Astrocyte of the spinal cord (primary cell): ENCODE data around the gene LTBP4.
"Not testable (repeated sequence)": the region's sequence is repeated elsewhere in the genome, so short reads cannot be mapped to it uniquely, and the experiment has no call there.

ENCODE experiments used
- DNase-seq: peaks from one replicate; pipeline ENCODE4 v3.0.0; 2011; ENCODE audit warnings: low read depth, low spot score
- H3K4me3 ChIP-seq: 2 replicates; pipeline ENCODE4 v1.5.1; 2011; ENCODE audit warnings: low read depth, mild to moderate bottlenecking, low read length, moderate library complexity
- CTCF ChIP-seq: IDR thresholded peaks from 2 replicates; pipeline ENCODE4 v1.5.1; 2012; ENCODE audit warnings: low read depth, mild to moderate bottlenecking, low read length, inconsistent platforms
- in situ Hi-C: cut with HindIII; loops from 2 replicates; pipeline ENCODE4 v1.10.0; 2017; ENCODE audit warnings: low sequenced_read_pairs

Gene LTBP4

GRCh38 chr19:40650749-40651305 is 49.7 kb downstream of the LTBP4 start:
- in situ Hi-C loops: no loop called here
- TF ChIP-seq CTCF: no peak
- H3K4me3 ChIP-seq: no peak overlapping the region
- DNase-seq: peak; percentile 73

- in situ Hi-C loops, H3K4me3 ChIP-seq, DNase-seq: not testable (repeated sequence)
Measured at GRCh38 chr19:40652303-40652702, 51.1 kb downstream of the LTBP4 start.

GRCh38 chr19:40655684-40656083 is 54.5 kb downstream of the LTBP4 start:
- DNase-seq, in situ Hi-C loops, H3K4me3 ChIP-seq: not testable (repeated sequence)

- no peak overlapping the region for H3K4me3 ChIP-seq
- DNase-seq: no peak
- no peak for TF ChIP-seq CTCF
- in situ Hi-C loops: no loop called here
Measured at GRCh38 chr19:40658031-40658430, 56.9 kb downstream of the LTBP4 start.

GRCh38 chr19:40659116-40659515 is 57.9 kb downstream of the LTBP4 start:
- H3K4me3 ChIP-seq: no peak overlapping the region
- no peak for TF ChIP-seq CTCF
- in situ Hi-C loops: no loop called here
- DNase-seq: no peak

GRCh38 chr19:40659566-40659965 is 58.4 kb downstream of the LTBP4 start:
- DNase-seq: no peak
- TF ChIP-seq CTCF: no peak
- in situ Hi-C loops: no loop called here

GRCh38 chr19:40661616-40662015 is 60.4 kb downstream of the LTBP4 start:
- TF ChIP-seq CTCF: no peak
- in situ Hi-C loops: no loop called here

More at GRCh38 chr19:40659566-40659965, 58.4 kb downstream of the LTBP4 start:
- H3K4me3 ChIP-seq: no peak overlapping the region

More at GRCh38 chr19:40661616-40662015, 60.4 kb downstream of the LTBP4 start:
- H3K4me3 ChIP-seq: no peak overlapping the region
- no peak for DNase-seq
